Body of pancreas (tissue), 4 donors: ENCODE results near the gene DCBLD1.

Experiments
- CTCF ChIP-seq, 7 experiments: fragments of 450-650 bp in 4 of 7; fragments of 200-600 bp in 3 of 7; sonication (generic) in 3 of 7; IDR thresholded peaks; one replicate each; pipeline ENCODE4 v1.5.1; 2016 to 2019; ENCODE audit warnings: antibody characterized with exemption in 7 of 7
- POLR2A ChIP-seq, 3 donors: fragments of 450-650 bp; IDR thresholded peaks; one replicate each; pipeline ENCODE4 v1.6.1; 2016; ENCODE audit warnings: antibody characterized with exemption in 3 of 3, mild to moderate bottlenecking in 2 of 3

- TF ChIP-seq CTCF (IDR thresholded peaks at IDR 0.05) (peak in 2 of 7 experiments; percentile 9 to 17), POLR2A (IDR thresholded peaks at IDR 0.05) (no peak)
Measured at GRCh38 chr6:117547688-117548621, 65.5 kb downstream of the DCBLD1 start.
